Activated CD4-positive, alpha-beta T cell treated with anti-CD3 and anti-CD28 coated beads, Interleukin-2, amount 50 U/mL, for 48 hours (primary cell): ENCODE results near the gene CCL7.
A peak's percentile ranks its signal among the peaks of the same experiment; 100 is the strongest.

Experiments
- DNase-seq, 2 experiments: peaks; one replicate each; pipeline ENCODE4 v3.0.0-alpha.2; 2020

CCL7 gene

DNA sequence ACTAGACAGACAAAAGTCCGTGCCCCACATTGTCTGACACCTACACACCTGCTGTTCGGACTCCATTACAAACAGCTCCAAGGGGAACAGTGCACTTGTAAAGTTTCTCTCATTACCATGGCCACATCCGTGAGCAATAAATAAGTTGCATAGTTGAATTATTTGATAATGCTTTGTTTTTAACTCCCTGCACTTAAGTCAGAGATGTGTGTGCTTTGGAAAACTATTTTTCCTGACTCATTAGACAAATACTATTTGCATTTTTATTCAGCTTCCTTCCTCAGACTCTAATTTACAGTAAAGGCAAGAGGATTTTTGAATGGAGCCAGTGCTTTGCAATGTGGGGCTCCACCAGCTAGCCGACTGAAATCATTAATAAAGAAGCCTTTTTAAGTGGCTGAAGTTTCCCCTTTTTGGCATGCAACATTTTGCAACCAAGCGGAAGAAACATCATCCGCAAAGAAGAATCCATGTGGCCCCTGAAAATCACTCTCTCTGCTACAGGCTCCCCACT is 21.5 kb upstream of the CCL7 start:
- no peak for DNase-seq

DNA sequence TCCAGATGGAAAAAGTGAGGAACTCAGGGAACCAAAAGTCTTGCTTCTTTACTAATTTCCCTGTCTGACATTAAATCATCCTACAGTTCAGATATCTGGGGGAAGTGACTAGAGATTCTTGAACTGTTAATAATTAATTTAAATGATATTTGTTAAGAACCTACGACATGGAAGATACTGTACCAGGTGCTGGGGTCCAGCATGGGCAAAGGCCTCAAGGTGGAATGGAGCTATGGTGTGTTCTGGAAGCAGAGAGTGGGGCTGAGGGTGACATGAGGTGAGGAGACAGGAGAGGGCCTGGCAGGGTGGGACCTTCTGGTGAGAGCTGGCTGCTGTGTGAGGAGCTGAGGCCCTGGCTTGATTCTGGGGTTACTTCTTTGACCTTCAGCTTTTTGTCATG is 21.0 kb upstream of the CCL7 start:
- DNase-seq, result no peak

DNA sequence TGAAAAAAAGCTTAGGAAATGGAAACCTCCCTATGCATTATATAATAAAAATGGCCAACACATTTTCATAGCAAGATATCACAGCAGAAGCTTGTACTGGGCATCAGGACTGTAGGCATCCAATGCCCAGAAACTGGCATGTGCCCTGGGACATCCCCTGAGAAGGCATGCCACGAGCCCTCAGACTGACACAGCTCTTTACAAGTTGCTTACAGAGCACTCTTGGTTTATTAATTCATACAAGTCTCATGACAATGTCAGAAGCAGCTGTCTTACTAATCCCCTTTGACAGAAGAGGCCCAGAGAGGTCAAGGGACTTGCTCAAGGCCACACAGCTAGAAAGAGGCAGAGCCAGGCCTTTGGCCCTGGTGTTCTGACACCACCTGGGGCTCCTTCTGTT is 20.5 kb upstream of the CCL7 start:
- DNase-seq, result no peak

DNA sequence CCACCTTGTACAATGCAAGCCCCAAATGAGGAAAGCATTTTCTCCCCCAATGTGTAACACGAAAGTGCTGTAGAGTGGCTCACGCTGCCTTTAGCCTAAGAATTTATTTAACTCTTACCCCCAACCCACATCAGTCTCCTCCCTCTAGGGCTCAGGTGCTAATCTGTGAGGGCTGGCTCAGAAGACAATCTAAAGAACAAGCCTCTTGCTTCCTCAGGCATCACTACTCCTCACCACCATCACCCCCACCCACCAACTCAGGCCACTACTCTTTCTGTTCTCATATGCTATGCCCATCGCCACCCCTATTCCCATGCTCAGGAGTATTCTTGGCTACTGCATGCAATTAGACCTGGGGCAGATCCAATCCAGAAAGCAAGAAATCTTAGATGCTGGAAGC is 18.8 kb upstream of the CCL7 start:
- DNase-seq, result no peak

DNA sequence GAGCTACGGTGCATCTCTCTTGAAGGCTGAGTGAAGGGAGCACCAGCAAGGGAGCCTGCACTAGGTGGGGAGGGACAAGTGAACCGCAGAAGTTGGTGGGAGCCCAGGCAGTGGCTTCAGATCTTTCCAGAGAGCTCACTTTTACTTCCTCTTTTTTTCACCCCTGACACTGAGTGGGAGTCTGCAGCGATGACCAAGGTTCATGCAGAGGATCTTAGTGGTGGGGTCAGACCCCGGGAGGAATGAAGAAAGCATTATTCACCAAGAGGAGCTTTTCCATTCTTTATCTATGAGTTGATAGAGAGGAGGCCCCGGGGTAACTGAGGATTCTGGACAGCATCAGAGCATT is 18.0 kb upstream of the CCL7 start:
- DNase-seq, result no peak

DNA sequence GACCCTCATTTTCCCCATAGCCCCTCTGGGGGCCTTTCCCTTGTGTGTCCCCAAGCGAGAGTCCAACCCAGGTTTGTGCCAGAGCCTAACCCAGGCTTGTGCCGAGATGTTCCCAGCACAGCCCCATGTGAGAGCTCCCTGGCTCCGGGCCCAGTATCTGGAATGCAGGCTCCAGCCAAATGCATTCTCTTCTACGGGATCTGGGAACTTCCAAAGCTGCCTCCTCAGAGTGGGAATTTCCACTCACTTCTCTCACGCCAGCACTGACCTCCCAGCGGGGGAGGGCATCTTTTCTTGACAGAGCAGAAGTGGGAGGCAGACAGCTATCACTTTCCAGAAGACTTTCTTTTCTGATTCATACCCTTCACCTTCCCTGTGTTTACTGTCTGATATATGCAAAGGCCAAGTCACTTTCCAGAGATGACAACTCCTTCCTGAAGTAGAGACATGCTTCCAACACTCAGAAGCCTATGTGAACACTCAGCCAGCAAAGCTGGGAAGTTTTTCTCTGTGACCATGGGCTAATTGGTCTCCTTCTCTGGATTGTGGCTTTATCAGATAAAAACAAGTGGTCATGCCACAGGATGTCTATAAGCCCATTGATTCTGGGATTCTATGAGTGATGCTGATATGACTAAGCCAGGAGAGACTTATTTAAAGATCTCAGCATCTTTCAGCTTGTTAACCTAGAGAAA is 17.4 kb upstream of the CCL7 start:
- DNase-seq, result peak in 1 of 2 experiments; percentile 4

DNA sequence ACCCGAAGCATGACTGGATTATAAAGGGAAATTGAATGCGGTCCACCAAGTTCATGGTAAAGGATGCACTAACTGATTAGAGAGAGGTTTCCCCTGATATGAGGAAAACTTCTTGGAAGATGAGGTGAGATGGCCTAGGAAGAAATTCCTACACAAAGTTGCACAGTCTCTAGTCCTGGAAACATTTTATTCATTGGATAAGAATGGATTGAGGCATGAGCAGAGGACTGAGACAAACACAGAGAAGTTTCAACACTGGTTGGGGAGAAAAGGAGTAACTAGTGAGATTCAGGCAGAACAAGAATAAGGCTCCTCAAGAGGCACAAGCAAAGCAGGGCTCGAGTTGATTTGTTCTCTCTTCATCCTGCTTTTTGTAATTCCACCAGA is 16.9 kb upstream of the CCL7 start:
- DNase-seq, result no peak

DNA sequence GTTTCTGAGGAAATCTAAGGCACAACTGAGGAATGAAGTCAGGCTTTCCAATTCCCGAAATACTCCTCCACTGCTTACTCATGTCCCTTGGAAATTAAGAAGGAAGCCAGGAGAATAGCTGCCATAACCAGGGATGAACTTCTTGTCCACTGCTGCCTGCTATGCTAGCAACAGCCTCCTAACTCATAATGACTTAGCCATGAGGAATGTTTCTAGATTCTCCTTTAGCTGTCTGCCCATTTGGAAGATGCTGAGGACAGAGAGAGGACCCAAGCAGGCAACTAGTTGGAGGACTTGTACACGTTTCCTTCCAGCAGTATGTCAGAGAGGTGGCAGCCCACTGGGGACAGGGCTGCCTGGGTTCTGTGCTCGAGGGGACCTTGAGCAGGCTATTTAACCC is 15.9 kb upstream of the CCL7 start:
- DNase-seq, result no peak

DNA sequence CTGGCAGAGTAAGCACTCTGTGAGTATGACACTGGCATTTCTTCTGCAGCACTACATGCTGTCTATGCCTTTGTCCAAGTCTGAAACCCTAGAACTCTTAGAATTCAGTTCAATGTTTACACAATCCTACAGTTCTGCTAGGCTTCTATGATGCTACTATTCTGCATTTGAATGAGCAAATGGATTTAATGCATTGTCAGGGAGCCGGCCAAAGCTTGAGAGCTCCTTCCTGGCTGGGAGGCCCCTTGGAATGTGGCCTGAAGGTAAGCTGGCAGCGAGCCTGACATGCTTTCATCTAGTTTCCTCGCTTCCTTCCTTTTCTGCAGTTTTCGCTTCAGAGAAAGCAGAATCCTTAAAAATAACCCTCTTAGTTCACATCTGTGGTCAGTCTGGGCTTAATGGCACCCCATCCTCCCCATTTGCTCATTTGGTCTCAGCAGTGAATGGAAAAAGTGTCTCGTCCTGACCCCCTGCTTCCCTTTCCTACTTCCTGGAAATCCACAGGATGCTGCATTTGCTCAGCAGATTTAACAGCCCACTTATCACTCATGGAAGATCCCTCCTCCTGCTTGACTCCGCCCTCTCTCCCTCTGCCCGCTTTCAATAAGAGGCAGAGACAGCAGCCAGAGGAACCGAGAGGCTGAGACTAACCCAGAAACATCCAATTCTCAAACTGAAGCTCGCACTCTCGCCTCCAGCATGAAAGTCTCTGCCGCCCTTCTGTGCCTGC is 15.2 kb upstream of the CCL7 start, which contains the start of gene CCL2:
TSS of gene CCL2 (plus strand) at position 635 of the 730 bp plus-strand sequence. CDS start at position 700, 65 bp downstream.
- DNase-seq, result no peak

DNA sequence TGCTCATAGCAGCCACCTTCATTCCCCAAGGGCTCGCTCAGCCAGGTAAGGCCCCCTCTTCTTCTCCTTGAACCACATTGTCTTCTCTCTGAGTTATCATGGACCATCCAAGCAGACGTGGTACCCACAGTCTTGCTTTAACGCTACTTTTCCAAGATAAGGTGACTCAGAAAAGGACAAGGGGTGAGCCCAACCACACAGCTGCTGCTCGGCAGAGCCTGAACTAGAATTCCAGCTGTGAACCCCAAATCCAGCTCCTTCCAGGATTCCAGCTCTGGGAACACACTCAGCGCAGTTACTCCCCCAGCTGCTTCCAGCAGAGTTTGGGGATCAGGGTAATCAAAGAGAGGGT is 14.7 kb upstream of the CCL7 start:
- DNase-seq, result no peak

DNA sequence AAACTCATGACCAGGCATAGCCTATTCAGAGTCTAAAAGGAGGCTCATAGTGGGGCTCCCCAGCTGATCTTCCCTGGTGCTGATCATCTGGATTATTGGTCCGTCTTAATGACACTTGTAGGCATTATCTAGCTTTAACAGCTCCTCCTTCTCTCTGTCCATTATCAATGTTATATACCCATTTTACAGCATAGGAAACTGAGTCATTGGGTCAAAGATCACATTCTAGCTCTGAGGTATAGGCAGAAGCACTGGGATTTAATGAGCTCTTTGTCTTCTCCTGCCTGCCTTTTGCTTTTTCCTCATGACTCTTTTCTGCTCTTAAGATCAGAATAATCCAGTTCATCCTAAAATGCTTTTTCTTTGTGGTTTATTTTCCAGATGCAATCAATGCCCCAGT is 14.2 kb upstream of the CCL7 start:
- DNase-seq, result no peak

DNA sequence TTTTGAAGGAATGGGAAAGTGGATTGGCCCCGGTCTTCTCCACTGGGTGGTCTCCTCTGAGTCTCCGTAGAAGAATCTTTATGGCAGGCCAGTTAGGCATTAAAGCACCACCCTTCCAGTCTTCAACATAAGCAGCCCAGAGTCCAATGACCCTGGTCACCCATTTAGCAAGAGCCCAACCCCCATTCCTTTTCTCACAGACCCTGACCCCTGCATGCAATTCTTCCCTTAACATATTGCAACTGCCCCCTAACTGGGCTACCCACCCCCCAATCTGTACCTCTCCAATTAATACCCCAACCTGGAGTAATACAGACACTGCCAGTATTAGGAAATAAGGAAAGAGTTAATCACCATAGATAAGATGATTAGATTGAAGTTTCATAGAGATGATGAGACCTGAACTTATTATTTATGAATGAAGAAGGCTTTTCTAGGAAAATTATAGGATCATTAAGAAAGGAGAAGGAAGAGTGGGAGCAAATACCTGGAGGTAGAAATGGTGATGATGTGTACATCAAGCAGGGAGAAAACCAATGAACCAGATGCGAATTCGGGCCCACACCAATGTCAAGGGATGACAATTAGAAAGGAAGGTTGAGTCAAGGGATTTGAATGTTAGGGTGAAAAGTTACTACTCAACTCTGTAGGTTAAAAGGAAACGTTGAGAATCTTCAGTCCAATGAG is 12.6 kb upstream of the CCL7 start:
- no peak for DNase-seq

DNA sequence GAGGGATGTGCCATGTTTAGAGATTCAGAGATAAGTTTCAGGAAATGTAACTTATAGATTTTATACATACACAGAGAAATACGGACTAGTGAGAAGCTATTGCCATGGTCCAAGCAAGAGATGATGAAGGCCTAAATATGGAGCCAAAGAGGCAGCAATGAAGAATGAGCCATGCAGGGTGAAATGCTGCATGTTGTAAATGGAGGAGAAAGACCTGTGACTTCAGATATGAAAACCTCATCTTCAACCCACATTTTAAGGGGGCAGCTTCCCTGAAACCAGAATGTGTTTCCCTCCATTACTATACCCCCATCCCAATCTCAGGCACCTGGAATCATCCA is 12.1 kb upstream of the CCL7 start:
- no peak for DNase-seq

DNA sequence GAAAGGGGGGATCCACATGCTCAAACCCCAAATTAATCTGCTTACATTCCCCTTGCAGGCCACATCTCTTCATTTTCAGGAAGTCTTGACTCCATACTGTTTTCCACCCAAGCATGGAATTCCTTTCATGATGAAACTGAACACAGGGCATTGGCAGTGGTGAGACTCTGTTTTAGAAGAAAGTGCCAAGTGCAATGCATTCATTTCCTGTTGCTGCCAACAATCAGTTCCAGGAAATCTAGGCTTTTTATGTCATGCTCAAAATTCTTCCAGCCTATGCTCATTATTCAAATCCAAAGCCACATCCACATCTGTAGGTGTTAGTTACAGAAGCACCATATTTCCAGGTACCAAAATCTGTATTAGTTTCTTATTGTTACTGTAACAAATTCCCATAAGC is 10.9 kb upstream of the CCL7 start:
- DNase-seq, result no peak

DNA sequence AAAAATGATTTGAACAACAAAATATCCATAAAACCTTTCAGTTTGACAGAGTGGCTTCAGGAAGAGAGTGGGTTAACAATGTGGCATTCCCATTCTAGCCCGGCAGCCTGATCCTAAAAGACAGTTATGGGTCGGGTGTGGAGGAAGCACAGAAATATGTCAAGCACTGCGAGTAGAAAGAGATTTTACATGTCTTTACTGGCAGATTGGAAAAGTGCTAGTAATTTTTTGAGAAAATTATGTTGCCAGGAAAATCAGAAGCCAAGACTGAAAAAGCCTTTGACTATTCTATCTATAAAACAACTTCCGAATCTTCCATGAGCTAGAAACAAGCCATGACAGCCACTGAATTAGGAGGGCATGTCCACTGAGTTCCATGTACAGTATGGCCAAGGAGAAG is 9.2 kb upstream of the CCL7 start:
- DNase-seq, result no peak

DNA sequence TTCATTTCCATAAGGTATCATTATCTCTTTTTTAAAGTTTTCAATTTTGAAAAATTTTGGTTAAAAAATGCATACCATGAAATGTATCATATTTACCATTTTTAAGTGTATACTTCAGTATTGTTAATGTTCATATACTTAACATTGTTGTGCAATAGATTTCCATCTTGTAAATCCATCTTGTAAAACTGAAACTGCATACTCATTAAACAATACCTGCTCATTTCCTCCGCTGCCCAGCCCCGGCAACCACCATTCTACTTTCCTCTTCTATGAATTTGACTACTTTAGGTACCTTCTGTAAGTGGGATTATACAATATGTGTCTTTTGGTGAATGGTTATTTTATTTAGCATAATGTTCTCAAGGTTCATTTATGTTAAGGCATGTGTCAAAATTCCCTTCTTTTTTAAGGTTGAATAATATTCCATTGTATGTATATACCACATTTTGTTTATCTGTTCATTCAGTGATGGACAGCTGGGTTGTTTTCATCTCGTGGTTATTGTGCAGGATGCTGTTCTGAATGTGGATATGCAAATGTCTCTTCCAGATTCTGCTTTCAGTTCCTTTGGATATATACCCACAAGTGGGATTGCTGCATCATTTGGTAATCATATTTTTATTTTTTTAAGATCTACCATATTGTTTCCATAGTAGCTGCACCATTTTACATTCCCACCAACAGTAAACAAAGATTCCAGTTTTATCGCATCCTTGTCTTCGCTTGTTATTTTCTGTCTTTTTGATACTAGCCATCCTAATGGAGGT is 8.3 kb upstream of the CCL7 start:
- DNase-seq, result peak; percentile 7 to 25

DNA sequence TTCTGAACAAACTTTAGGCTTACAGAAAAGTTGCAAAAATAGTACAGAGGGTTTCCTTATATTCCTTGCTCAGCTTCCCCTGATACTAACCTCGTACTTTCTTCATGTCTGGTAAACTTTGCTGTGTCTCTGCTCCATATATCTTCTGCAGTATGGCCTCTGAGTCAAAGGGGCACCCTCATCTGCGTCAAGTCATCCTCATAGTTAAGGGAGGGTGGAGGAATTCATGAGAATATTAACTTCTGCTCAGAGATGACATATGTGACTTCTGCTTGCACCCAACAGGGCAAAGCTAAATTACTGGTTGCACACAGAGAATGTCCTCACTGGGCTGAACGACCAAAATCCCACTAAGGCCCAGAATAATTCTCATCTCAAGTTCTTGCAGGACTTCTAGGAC is 4.3 kb upstream of the CCL7 start:
- DNase-seq, result no peak

DNA sequence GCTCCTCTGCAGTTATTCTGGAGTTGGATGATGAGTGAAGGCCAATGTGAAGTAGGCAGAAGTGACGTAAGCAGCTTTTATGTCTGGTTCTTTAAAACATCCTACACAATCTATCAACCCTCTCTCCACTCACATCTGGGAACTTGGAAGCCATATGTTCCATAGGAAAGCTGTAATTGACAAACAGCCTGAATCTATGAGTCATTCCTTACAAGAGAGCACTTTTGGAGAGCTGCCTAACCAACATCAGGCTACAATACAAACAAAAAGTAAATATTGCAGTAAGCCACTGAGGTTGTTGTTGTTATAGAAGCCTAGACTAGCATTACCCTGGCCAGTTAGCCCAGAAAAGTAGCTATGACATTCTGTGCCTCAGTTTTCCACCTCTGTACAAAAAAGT is 5.9 kb downstream of the CCL7 start:
- DNase-seq, result no peak

DNA sequence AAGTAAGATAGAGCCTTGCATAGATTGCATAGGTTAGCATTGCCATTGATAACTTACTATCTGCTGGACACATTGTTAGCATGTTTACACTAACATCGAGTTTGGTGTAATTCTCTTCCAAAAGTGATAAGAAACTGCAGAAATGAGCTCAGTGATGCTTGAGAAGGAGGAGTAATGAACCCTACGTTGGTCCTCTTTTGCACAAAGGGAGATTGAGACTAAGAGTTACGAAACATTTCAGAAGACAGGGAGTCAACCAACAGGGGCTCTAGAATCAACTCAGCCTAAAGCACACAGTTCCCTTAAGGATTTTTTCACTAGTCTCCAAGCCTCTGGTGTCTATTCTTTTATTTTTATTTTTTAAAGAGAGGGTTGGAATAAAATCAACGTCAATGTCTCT is 6.8 kb downstream of the CCL7 start:
- DNase-seq, result no peak

DNA sequence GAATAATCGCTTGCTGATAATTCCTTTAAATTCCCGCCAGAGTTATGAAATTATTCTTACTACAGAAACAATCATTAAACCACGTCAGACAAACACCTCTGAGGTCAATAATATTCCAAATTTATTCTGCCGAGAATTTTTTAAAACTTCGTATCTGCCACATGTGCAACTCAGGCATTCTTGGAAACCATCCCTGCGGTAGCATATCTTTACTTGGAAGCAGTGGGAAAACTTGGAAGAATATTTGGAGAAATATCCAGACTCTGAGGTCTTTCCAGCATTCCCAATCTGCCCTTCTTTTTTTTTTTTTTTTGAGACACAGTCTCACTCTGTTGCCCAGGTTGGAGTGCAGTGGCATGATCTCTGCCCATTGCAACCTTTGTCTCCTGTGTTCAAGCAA is 13.6 kb downstream of the CCL7 start:
- no peak for DNase-seq

DNA sequence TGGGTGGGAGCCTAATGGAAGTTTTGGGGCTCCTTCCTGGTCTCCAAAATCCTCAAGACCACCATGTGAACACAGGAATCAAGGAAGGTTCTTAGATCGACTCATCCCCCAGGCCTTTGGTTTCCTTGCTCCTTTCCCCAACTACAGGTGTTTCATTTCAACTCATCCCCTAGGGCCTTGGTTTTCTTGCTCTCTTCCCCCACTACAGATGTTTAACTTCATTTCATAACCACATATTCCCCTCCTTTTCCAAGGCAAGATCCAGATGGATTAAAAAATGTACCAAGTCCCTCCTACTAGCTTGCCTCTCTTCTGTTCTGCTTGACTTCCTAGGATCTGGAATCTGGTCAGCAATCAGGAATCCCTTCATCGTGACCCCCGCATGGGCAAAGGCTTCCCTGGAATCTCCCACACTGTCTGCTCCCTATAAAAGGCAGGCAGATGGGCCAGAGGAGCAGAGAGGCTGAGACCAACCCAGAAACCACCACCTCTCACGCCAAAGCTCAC is 15.3 kb downstream of the CCL7 start, which contains the start of gene CCL11:
TSS of gene CCL11 (plus strand) at position 457 of the 507 bp plus-strand sequence. CDS start 67 bp downstream, outside the sequence.
- no peak for DNase-seq

DNA sequence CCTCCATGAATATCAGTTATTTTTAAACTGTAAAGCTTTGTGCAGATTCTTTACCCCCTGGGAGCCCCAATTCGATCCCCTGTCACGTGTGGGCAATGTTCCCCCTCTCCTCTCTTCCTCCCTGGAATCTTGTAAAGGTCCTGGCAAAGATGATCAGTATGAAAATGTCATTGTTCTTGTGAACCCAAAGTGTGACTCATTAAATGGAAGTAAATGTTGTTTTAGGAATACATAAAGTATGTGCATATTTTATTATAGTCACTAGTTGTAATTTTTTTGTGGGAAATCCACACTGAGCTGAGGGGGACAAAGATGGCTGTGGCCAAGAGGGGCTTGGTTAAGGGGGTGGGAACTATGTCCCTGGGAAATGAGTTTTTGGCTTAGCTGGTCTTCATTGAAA is 17.9 kb downstream of the CCL7 start:
- no peak for DNase-seq

DNA sequence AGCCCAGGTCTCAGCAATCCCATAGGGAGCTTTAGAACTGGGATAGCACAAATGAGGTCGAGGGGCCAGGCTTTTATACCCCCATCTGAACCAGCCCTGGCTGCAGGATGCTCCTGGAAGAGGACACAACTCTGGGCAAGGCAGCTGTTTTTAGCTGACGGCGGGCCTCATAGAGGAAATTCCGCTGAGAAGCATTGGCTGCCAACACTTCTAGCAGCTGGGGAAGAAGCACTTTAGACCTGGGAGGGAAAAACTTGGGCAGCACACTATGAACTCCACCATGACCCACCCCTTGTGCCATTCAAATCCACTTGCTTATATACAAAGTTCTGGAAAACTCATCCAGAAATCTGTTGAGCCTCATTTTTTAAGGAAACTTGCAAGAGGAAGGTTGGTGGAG is 20.6 kb downstream of the CCL7 start:
- no peak for DNase-seq
